ENCODE results near the gene NPTXR.
A peak's percentile ranks its signal among the peaks of the same experiment; 100 is the strongest.
"Not testable (repeated sequence)": the region's sequence is repeated elsewhere in the genome, so short reads cannot be mapped to it uniquely, and the experiment has no call there.

The NPTXR gene

GRCh38 chr22:38830845-38831108, 13.1 kb downstream of the NPTXR start:
- DNase-seq (ENCODE audit: low read depth), result no peak

DNA sequence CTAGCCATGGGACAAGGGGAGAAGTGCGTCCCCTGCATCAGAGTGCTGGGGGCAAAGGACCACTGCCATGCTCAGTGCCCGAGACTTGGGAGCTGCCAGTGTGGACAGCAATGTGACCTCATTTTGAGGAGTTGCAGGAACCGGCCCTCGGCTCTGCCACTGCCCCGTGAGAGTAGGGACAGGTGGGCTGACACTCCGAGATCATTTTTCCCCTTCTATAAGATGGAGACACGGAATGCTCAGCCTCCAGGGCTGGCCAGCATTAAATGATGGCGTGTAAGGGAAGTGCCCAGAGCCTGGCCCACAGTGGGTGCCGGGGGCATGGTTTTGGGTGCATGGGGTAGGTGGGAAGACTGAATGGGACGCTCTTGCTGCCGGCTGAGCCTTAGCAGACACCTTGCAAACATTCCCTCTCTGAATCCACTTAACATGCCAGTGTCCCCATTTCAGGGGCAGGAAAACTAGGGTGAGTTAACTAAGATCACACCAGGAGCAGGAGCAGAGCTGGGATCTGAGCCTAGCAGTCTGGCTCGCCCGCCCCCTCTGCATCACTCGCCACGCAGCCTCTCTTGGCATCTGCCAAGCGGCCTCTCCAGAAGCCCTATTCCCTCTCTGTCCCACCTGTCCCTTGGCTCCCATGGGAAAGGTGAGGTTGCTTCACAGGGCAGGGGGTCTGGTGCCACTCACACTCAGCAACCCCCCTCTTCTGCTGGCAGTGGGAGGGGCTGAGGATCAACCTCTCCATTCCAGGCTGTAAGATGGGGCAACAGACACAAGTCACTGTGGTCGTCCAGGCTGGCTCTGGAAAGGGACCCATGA, 13.6 kb downstream of the NPTXR start:
- no peak for DNase-seq (ENCODE audit: low read depth)

DNA sequence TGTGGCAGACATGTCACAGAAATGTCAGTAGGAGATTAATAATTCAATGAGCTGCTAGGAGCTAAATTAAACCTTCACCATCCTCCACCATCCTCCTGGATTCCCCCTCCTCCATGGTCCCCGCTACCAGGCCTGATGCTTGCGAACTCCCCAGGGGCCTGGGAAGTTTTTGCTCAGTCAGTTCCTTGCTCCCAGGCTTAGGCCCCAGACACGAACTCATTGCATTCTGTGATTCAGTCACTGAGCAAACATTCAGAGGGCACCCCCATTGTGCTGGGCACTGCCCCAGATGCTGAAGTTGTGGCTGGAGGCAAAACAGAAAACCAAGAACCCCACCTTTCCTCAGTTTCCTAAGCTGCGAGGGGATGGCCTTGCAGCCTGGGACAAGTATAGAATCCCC, 14.3 kb downstream of the NPTXR start:
- no peak for DNase-seq (ENCODE audit: low read depth)

- no peak for DNase-seq (ENCODE audit: low read depth)
These were observed 15.1 kb downstream of the NPTXR start for GRCh38 chr22:38828616-38829205.

DNA sequence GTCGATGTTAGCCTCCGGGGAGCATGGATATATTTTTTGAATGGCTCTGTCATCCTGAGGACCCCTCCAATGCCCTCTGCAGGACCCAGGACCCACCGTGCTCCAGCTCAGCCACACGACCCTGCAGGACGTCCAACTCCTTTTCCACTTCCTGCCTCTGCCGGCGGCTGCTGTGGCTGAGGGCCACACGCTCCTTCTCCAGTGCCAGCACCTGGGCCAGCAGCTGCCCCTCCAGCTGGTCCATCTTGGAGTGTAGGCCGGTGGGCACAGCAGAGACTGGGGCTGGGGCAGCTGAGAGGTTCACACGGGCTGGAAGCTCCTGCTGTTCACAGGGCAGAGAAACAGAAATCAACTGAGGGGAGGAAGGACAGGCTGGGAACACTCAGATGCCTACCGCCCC, 15.6 kb downstream of the NPTXR start:
- no peak for DNase-seq (ENCODE audit: low read depth)

GRCh38 chr22:38827510-38827909, 16.3 kb downstream of the NPTXR start:
- DNase-seq (ENCODE audit: low read depth), result no peak

- no peak for DNase-seq (ENCODE audit: low read depth)
These were observed 17.0 kb downstream of the NPTXR start for GRCh38 chr22:38826801-38827200.

DNA sequence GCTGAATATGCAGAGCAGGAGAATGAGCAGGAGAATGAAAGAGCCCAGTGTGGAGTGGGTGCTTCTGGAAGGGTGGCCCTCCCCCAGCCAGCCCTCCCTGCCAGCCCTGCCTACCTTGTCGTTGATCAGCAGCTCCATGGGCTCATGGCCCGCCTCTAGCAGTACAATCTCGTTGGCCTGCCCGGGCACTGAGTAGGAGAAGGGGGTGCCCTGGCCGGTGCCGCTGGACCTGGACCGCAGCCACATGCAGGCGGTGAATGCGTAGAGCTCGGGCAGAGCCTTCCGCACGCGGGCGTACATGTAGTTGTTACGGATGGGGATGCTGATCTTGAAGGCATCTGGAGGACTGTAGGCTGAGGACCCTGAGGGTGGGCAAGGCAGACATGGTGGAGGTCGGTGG, 17.4 kb downstream of the NPTXR start:
- no peak for DNase-seq (ENCODE audit: low read depth)

DNA sequence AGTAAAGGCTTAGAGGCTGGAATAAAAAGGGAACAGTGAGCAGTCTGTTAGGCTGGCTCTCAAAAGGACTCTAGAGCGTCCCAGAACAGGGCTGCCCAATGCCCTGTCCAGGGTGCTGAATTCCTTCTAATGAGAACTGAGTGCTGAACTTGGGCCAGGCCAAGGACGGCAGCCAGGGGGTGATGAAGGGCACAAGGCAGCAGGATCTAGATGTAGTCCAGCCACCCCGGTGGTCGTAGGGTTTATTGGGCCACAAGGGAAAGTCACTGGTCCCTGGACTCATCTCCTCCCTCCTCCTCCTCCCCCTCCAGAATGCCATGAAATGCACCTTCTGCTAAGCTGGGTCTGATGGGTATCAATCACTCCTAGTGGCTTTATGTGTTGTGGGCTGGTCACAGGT, 19.2 kb downstream of the NPTXR start:
- DNase-seq (ENCODE audit: low read depth), result peak; percentile 56

- DNase-seq (ENCODE audit: low read depth), result no peak
These were observed 20.2 kb downstream of the NPTXR start for GRCh38 chr22:38823637-38824036.

DNA sequence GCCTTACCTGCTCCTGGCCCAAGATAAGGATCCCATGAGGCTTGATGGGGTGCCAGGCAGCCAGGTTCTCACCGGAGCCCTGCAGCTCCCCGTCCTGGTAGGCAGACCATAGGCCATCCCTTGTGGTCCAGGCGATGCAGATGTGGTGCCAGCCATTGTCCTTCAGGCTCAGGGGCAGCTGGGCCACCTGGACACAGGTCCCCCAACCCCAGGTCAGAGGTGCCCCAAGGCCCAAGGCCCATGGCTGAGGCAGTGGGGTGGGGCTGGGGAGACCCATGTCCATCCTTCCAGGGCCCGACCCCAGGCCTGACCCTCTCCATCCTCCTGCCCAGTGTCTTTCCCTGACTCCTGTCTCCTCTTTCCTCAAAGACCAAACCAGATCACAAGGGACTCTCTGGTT, 20.8 kb downstream of the NPTXR start:
- no peak for DNase-seq (ENCODE audit: low read depth)

- no peak for DNase-seq (ENCODE audit: low read depth)
These were observed 23.8 kb downstream of the NPTXR start for GRCh38 chr22:38820020-38820419.

- no peak for DNase-seq (ENCODE audit: low read depth)
These were observed 24.4 kb downstream of the NPTXR start for GRCh38 chr22:38819387-38819940.

- no peak for DNase-seq (ENCODE audit: low read depth)
These were observed 26.6 kb downstream of the NPTXR start for GRCh38 chr22:38817196-38817595.

DNA sequence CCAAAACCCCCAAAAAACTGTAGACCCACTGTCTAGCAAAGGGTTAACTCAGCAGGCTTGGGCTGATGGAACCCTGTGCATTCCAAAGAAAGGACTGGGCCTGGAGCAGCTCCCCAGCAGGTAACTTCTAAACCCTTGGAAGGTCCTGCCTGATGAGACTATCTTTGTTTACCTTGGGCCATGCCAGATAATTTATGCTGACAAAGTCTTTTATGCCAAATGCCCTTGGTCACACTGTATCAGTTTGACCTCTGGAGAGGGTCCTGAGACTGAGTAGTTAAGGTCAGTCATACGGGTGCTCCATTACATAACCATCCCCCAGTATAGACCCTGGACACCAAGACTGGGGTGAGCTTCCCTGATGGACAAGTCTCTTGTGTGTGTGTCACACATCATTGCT, 28.0 kb downstream of the NPTXR start:
- no peak for DNase-seq (ENCODE audit: low read depth)

DNA sequence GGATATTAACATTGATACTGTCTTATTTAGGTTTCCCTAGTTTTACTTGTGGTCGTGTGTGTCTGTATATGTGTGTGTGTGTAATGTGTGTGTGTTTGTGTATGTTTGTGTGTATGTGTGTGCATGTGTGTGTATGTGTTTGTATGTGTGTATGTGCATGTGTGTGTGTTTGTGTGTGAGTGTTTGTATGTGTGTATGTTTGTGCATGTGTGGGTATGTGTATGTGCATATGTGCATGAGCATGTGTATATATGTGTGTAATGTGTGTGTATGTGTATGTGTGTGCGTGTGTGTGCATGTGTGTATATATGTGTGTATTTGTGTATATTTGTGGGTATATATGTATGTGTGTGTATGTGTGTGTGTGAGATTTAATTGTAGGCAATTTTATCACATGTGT, 32.6 kb downstream of the NPTXR start:
- no peak for DNase-seq (ENCODE audit: low read depth)

DNA sequence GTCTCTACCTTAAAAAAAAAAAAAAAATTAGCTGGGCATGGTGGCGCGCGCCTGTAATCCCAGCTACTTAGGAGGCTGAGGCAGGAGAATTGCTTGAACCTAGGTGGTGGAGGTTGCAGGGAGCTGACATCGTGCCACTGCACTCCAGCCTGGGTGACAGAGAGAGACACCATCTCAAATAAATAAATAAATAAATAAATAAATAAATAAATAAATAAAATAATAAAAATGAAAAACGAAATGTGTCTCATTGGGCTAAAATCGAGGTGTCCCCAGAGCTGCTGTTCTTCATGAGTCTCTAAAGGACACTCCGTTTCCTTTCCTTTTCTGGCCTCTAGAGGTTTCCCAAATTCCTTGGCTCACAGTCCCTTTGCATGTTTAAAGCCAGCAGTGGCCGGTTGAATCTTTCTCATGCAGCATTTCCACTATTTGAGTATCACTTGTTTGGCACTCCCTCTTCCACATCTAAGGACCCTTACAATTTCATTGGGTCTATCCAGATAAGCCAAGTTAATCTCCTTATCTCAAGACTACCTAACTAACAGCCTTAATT, 38.7 kb downstream of the NPTXR start:
- not testable (repeated sequence) for DNase-seq (ENCODE audit: low read depth)

DNA sequence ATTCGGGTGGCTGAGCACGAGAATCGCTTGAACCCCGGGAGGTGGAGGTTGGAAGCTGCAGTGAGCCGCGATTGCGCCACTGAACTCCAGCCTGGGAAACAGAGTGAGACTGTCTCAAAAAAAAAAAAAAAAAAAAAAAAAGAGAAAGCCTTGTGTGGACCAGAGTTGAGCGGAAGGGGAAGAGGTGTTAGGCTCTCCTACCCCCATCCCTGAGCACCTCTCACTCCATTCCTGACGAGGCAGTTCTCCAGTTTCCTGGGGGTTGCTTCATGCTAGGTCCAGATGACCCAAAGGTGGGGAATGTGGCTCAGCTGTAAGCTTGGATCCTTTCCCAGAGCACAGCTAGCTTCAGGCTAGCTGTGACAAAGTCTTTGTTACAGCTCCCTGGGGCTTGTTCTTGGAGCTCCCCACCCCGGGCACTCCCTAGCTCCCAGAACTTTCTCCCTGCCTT, 41.1 kb downstream of the NPTXR start:
- DNase-seq (ENCODE audit: low read depth), result peak; percentile 97

- DNase-seq (ENCODE audit: low read depth), result peak; percentile 86
These were observed 44.4 kb downstream of the NPTXR start for GRCh38 chr22:38799265-38800002.

DNA sequence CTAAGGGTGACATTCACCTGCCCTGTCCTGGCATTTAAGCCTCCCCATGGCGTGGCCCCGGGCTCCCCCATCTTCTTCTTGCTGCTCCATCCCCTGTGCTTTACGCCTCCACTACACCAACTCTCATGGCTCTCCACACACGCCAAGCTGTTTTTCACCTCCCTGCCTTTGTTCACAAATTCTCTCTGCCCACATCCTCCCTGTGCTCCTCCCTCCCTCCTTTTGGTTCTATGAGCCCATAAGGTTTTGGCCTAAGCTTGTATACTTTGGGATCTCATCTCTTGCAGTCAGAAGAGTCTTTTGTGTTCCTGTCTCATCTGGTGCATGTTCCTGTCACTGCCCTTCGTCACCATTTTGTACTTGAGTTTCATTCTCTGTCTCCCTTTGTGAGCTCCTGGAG, 45.3 kb downstream of the NPTXR start:
- no peak for DNase-seq (ENCODE audit: low read depth)

- DNase-seq (ENCODE audit: low read depth), result no peak
These were observed 47.4 kb downstream of the NPTXR start for GRCh38 chr22:38796262-38796957.

DNA sequence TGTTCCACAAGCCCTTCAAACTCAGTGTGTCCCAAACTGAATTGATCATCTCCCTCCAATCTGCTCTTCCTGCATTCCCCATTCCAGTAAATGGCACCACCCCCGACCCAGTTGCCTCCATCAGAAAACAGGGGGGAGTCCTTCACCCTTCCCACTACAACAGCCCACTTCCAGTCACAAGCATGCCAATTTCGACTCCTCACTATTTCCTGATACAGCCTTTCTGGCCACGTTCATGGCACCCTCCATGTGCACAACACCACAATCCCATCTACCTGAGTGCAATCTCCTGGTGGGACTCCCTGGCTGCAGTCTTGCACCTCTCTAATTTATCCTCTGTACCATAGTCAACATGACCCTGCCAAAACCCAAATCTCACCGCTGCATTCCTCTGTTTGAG, 48.3 kb downstream of the NPTXR start:
- no peak for DNase-seq (ENCODE audit: low read depth)
